ENCODE measurements around the gene SNX3.

The SNX3 gene

DNA sequence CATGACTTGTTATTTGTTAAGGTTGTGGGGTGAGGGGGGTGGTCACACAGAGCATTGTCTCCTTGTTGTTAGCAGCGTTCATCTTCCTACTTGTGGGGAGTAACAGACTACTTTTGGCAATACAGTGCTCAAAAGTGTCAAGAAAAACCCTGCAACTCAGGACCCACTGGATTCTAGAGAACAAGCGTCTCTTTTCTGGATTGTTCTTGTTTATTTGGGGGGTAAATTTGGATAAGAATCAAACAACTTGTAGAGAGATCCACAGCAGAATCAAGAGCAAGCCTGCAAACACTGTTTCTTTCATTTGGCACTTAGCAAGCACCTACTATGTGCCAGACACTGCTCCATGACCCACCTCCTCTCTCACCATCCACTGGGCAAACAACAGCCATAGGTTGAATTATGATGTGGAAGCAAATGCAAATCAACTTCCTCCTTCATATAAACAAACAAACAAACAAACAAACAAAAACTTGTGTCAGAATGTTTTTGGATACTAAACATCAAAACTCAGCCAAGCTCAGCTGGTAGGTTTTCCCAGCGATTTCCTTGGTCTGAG is 99.0 kb downstream of the SNX3 start:
- no peak for FAIRE-seq
- TF ChIP-seq, protein P1, sequence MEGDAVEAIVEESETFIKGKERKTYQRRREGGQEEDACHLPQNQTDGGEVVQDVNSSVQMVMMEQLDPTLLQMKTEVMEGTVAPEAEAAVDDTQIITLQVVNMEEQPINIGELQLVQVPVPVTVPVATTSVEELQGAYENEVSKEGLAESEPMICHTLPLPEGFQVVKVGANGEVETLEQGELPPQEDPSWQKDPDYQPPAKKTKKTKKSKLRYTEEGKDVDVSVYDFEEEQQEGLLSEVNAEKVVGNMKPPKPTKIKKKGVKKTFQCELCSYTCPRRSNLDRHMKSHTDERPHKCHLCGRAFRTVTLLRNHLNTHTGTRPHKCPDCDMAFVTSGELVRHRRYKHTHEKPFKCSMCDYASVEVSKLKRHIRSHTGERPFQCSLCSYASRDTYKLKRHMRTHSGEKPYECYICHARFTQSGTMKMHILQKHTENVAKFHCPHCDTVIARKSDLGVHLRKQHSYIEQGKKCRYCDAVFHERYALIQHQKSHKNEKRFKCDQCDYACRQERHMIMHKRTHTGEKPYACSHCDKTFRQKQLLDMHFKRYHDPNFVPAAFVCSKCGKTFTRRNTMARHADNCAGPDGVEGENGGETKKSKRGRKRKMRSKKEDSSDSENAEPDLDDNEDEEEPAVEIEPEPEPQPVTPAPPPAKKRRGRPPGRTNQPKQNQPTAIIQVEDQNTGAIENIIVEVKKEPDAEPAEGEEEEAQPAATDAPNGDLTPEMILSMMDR (IDR thresholded peaks at IDR 0.05; ENCODE audit: insufficient read depth, missing control alignments): no peak
- no peak for DNase-seq (ENCODE audit: insufficient read length, low spot score)

Data from D721Med (cell line).